Measurements from ENCODE around the gene AKAP13.
"Not testable (repeated sequence)": the region's sequence is repeated elsewhere in the genome, so short reads cannot be mapped to it uniquely, and the experiment has no call there.

The AKAP13 gene

DNA sequence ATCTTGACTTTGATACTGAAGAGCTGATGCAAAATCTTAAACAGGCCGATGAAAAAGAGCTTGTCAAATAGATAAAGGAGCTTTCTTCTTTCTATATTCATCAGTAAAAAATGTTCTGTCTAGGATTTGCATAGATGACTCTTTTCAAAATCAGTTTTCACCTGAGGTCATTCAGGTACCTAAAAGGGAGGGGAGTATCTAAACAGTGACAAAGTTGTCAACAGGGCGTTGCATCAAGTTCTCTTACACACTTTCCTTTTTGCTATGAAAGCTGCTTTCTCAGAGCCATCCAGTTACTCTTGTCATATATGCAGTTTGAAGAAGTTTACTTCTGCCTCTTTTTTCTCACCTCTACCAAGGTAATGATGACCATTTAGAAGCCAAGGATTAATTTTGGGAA, 60.0 kb downstream of the AKAP13 start:
- TF ChIP-seq, protein P1, sequence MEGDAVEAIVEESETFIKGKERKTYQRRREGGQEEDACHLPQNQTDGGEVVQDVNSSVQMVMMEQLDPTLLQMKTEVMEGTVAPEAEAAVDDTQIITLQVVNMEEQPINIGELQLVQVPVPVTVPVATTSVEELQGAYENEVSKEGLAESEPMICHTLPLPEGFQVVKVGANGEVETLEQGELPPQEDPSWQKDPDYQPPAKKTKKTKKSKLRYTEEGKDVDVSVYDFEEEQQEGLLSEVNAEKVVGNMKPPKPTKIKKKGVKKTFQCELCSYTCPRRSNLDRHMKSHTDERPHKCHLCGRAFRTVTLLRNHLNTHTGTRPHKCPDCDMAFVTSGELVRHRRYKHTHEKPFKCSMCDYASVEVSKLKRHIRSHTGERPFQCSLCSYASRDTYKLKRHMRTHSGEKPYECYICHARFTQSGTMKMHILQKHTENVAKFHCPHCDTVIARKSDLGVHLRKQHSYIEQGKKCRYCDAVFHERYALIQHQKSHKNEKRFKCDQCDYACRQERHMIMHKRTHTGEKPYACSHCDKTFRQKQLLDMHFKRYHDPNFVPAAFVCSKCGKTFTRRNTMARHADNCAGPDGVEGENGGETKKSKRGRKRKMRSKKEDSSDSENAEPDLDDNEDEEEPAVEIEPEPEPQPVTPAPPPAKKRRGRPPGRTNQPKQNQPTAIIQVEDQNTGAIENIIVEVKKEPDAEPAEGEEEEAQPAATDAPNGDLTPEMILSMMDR (IDR thresholded peaks at IDR 0.05; ENCODE audit: low read depth, low read length, missing control alignments), result no peak
- DNase-seq (ENCODE audit: extremely low read depth, low read depth), result no peak
- no peak overlapping the region for H3K4me3 ChIP-seq (replicated peaks; ENCODE audit: low read depth, low read length)

GRCh38 chr15:85441854-85442253, 61.5 kb downstream of the AKAP13 start:
- not testable (repeated sequence) for H3K4me3 ChIP-seq (replicated peaks; ENCODE audit: low read depth, low read length)

GRCh38 chr15:85443046-85443445, 62.6 kb downstream of the AKAP13 start:
- no peak for DNase-seq (ENCODE audit: extremely low read depth, low read depth)
- TF ChIP-seq, protein P1 (IDR thresholded peaks at IDR 0.05; ENCODE audit: low read depth, low read length, missing control alignments), result no peak
- no peak overlapping the region for H3K4me3 ChIP-seq (replicated peaks; ENCODE audit: low read depth, low read length)

More at GRCh38 chr15:85441854-85442253, 61.5 kb downstream of the AKAP13 start:
- not testable (repeated sequence) for DNase-seq (ENCODE audit: extremely low read depth, low read depth)

- TF ChIP-seq, protein P1 (IDR thresholded peaks at IDR 0.05; ENCODE audit: low read depth, low read length, missing control alignments), result no peak
- H3K4me3 ChIP-seq (replicated peaks; ENCODE audit: low read depth, low read length), result no peak overlapping the region
- no peak for DNase-seq (ENCODE audit: extremely low read depth, low read depth)
Observed at GRCh38 chr15:85443593-85444087, 63.2 kb downstream of the AKAP13 start.

- H3K4me3 ChIP-seq (replicated peaks; ENCODE audit: low read depth, low read length), result no peak overlapping the region
- TF ChIP-seq, protein P1 (IDR thresholded peaks at IDR 0.05; ENCODE audit: low read depth, low read length, missing control alignments), result no peak
- no peak for DNase-seq (ENCODE audit: extremely low read depth, low read depth)
Observed at GRCh38 chr15:85444122-85444745, 63.8 kb downstream of the AKAP13 start.

DNA sequence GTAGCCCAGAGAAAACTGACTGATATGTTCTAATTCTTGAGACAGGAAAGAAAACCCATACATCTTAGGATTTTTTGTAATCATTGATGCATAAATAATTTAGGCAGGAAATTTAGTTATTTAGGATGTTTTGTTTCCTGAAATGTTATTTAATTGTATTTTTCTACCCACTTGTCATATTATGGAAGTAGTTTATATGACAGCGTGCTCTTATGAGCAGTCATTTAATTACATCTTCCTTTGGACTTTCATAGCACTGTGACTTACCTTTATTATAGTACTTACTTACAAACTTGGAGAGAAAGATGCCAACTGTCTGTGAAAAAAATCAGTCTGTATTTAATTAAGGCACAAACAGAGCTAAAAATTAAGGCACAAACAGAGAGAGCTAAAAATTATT, 65.0 kb downstream of the AKAP13 start:
- no peak for DNase-seq (ENCODE audit: extremely low read depth, low read depth)
- TF ChIP-seq, protein P1 (IDR thresholded peaks at IDR 0.05; ENCODE audit: low read depth, low read length, missing control alignments), result no peak

GRCh38 chr15:85451099-85451700, 70.8 kb downstream of the AKAP13 start:
- H3K4me3 ChIP-seq (replicated peaks; ENCODE audit: low read depth, low read length), result no peak overlapping the region
- no peak for DNase-seq (ENCODE audit: extremely low read depth, low read depth)
- TF ChIP-seq, protein P1 (IDR thresholded peaks at IDR 0.05; ENCODE audit: low read depth, low read length, missing control alignments), result no peak

More for the DNA sequence above, 65.0 kb downstream of the AKAP13 start:
- no peak overlapping the region for H3K4me3 ChIP-seq (replicated peaks; ENCODE audit: low read depth, low read length)
